ENCODE measurements around the gene OR6P1. TPM values are rescaled to one million over a fixed set of nuclear protein-coding genes. Genes with fewer than 3 reads are reported as not detected.

OR6P1 gene, protein sequence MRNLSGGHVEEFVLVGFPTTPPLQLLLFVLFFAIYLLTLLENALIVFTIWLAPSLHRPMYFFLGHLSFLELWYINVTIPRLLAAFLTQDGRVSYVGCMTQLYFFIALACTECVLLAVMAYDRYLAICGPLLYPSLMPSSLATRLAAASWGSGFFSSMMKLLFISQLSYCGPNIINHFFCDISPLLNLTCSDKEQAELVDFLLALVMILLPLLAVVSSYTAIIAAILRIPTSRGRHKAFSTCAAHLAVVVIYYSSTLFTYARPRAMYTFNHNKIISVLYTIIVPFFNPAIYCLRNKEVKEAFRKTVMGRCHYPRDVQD
- not detected for total RNA-seq
- not detected for polyA plus RNA-seq
- long read RNA-seq, donor 1, result 0 reads
- long read RNA-seq, donor 2, result 0 reads
- long read RNA-seq, donor 3, result 0 reads
- long read RNA-seq, donor 4, result 0 reads
- long read RNA-seq, donor 5, result 0 reads
- long read RNA-seq, donor 6, result 0 reads
- long read RNA-seq, donor 7, result 0 reads
- long read RNA-seq, donor 8, result 0 reads
- long read RNA-seq, donor 9, result 0 reads
- long read RNA-seq, donor 10, result 0 reads

DNA sequence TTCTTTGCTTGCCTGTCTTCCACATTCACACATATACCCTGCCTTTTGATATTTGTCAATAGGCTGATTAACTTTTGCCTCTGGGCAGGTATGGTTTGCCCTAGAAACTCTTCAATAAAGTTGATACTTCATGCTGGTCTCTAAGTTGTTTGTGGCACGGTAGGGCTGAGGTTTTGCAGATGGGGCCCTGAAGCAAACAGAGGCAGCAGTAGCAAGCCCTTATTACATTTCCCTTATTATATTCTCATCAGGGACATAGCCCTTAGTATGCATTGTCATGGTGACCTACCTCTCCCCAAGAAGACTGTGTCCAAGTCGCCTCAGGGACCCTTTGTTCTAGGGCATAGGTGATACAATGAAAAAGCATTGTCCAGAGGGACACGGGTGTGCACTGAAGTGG is at the start of gene OR6P1:
Gene OR6P1, minus strand, starts transcription at position 101 of the 400 bp plus-strand sequence. CDS start 6,976 bp downstream, outside the sequence.
- intact Hi-C loops (cut with DNase I; ENCODE audit: low total_unique reads), result no loop called here

DNA sequence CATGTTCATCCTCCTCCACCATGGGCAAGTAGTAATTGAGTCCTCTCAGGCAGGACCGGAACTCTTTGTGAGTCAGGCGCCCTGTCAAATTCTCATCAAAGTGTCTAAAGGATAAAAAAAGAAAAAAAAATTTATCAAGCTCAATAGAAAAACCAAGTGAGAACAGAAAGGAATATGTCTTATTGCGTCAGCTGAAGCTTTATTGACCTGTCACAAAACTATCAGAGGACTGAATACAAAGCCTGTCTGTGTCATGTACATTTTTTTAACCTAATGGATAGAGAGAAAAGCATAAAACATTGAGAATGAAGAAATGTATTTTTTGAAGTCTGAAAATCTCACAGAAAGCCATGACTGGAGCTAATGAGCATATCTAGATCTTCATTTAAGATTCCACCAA is 43.4 kb upstream of the OR6P1 start:
- Histone ChIP-seq H3K27ac (no peak overlapping the region), H3K27me3 (no peaks in the 10 kb centered on the region), H3K36me3 (no peaks in the 10 kb centered on the region), H3K9me3 (no peaks in the 10 kb centered on the region), H3K4me1 (no peaks in the 10 kb centered on the region), H3K4me3 (no peak overlapping the region)
- 80 to 92% (median 85%) methylated on average over 3 of the region's 3 CpGs for WGBS, 5 donors
- intact Hi-C loops (cut with DNase I; ENCODE audit: low total_unique reads), result no loop called here
- TF ChIP-seq EP300 (IDR thresholded peaks at IDR 0.05) (no peak), POLR2A (IDR thresholded peaks at IDR 0.05) (no peak), POLR2AphosphoS5 (IDR thresholded peaks at IDR 0.05) (no peak)
- TF ChIP-seq, protein P1, sequence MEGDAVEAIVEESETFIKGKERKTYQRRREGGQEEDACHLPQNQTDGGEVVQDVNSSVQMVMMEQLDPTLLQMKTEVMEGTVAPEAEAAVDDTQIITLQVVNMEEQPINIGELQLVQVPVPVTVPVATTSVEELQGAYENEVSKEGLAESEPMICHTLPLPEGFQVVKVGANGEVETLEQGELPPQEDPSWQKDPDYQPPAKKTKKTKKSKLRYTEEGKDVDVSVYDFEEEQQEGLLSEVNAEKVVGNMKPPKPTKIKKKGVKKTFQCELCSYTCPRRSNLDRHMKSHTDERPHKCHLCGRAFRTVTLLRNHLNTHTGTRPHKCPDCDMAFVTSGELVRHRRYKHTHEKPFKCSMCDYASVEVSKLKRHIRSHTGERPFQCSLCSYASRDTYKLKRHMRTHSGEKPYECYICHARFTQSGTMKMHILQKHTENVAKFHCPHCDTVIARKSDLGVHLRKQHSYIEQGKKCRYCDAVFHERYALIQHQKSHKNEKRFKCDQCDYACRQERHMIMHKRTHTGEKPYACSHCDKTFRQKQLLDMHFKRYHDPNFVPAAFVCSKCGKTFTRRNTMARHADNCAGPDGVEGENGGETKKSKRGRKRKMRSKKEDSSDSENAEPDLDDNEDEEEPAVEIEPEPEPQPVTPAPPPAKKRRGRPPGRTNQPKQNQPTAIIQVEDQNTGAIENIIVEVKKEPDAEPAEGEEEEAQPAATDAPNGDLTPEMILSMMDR (IDR thresholded peaks at IDR 0.05), result no peak
- no peak for DNase-seq

More for the DNA sequence above, at the start of gene OR6P1:
- WGBS, 5 donors, result 59 to 76% (median 67%) methylated on average over 3 of the region's 3 CpGs
- no peak for DNase-seq
- H3K36me3 ChIP-seq, result no peaks in the 10 kb centered on the region
- H3K27me3 ChIP-seq, result no peaks in the 10 kb centered on the region
- no peak within 1 kb of the TSS for H3K27ac ChIP-seq
- no peaks in the 10 kb centered on the region for H3K4me1 ChIP-seq
- H3K4me3 ChIP-seq, result no peak within 1 kb of the TSS
- H3K9me3 ChIP-seq, result no peaks in the 10 kb centered on the region
- TF ChIP-seq, protein P1 (IDR thresholded peaks at IDR 0.05), result no peak
- TF ChIP-seq EP300 (IDR thresholded peaks at IDR 0.05), result no peak
- TF ChIP-seq POLR2AphosphoS5 (IDR thresholded peaks at IDR 0.05), result no peak
- no peak for TF ChIP-seq POLR2A (IDR thresholded peaks at IDR 0.05)

DNA sequence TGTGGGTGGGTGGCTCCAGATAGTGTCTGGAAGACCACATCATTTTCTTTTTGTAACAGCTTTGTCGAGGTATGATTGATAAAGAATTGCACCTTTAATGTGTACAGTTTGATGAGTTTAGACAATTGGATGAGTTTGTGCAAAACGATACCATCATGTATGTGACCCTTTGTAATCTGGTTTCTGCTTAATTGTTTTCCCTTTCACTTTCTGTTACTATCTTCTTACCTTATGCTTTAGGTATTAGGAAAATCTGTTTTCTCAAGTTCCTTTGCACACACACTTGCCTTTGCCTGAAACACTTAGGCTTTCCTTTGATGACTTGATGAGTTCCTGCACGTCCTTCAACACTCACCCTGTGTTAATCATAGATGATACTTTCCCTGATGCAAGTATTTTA is 41.5 kb upstream of the OR6P1 start:
- H3K27me3 ChIP-seq, result no peaks in the 10 kb centered on the region
- no peak overlapping the region for H3K27ac ChIP-seq
- 55 to 68% (median 61%) methylated on average over 3 of the region's 3 CpGs for WGBS, 5 donors
- H3K36me3 ChIP-seq, result no peaks in the 10 kb centered on the region
- no peak overlapping the region for H3K4me3 ChIP-seq
- TF ChIP-seq POLR2A (IDR thresholded peaks at IDR 0.05) (no peak), EP300 (IDR thresholded peaks at IDR 0.05) (no peak), POLR2AphosphoS5 (IDR thresholded peaks at IDR 0.05) (no peak)
- TF ChIP-seq, protein P1 (IDR thresholded peaks at IDR 0.05), result no peak
- no peaks in the 10 kb centered on the region for H3K9me3 ChIP-seq
- intact Hi-C loops (cut with DNase I; ENCODE audit: low total_unique reads), result no loop called here
- no peak for DNase-seq
- no peaks in the 10 kb centered on the region for H3K4me1 ChIP-seq

DNA sequence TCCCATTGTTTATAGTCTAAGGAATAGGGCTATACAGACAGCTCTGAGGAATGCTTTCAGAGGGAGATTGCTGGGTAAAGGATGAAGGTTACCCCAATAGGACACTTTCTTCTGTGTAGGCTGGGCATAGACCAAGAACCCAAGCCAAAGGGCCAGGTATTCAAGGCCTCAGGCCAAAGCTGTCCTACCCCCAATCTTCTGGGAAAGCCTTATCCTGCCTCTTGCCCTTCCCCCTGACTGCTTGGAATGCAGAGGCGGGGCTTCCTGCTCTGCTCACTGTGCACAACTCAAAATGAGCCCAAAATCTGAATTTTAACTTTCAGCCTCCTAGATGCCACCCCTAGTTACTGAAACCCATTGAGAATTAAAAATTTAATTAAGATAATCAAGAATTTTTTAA is 36.9 kb upstream of the OR6P1 start:
- H3K4me1 ChIP-seq, result no peaks in the 10 kb centered on the region
- no peaks in the 10 kb centered on the region for H3K27me3 ChIP-seq
- no peak overlapping the region for H3K27ac ChIP-seq
- no peak for DNase-seq
- no peak overlapping the region for H3K4me3 ChIP-seq
- no peaks in the 10 kb centered on the region for H3K36me3 ChIP-seq
- no peaks in the 10 kb centered on the region for H3K9me3 ChIP-seq
- intact Hi-C loops (cut with DNase I; ENCODE audit: low total_unique reads), result no loop called here
- 54 to 80% (median 77%) methylated on average over 1 of the region's 1 CpG for WGBS, 5 donors
- TF ChIP-seq EP300 (IDR thresholded peaks at IDR 0.05), result no peak
- no peak for TF ChIP-seq POLR2A (IDR thresholded peaks at IDR 0.05)
- TF ChIP-seq, protein P1 (IDR thresholded peaks at IDR 0.05), result no peak
- TF ChIP-seq POLR2AphosphoS5 (IDR thresholded peaks at IDR 0.05), result no peak
